ENCODE results near the gene DMRTC1.
"Not testable (repeated sequence)": the region's sequence is repeated elsewhere in the genome, so short reads cannot be mapped to it uniquely, and the experiment has no call there.

DMRTC1 gene

GRCh38 chrX:72943819-72944169 lies at the start of gene DMRTC1:
TSS of gene DMRTC1 (minus strand) at chrX:72943837. CDS start at chrX:72875694, 68,143 bp downstream.
- not testable (repeated sequence) for DNase-seq

GRCh38 chrX:72980894-72981469 lies 37.3 kb upstream of the DMRTC1 start:
- DNase-seq, result not testable (repeated sequence)

- DNase-seq, result not testable (repeated sequence)
These were observed 31.2 kb upstream of the DMRTC1 start for GRCh38 chrX:72974885-72975284.

GRCh38 chrX:72971859-72972258 lies 28.2 kb upstream of the DMRTC1 start:
- not testable (repeated sequence) for DNase-seq

- DNase-seq, result not testable (repeated sequence)
These were observed 16.3 kb upstream of the DMRTC1 start for GRCh38 chrX:72959971-72960370.

GRCh38 chrX:72943035-72943818 lies 410 bp downstream of the DMRTC1 start:
- not testable (repeated sequence) for DNase-seq

GRCh38 chrX:72942272-72942671 lies 1.4 kb downstream of the DMRTC1 start:
- DNase-seq, result not testable (repeated sequence)

- DNase-seq, result not testable (repeated sequence)
These were observed 5.7 kb downstream of the DMRTC1 start, which contains the start of gene FAM236A for GRCh38 chrX:72937906-72938305. TSS of gene FAM236A (plus strand) at chrX:72938206. CDS start at chrX:72938263, 57 bp downstream.

GRCh38 chrX:72936882-72937455 lies 6.7 kb downstream of the DMRTC1 start:
- not testable (repeated sequence) for DNase-seq

- DNase-seq, result not testable (repeated sequence)
These were observed 7.2 kb downstream of the DMRTC1 start for GRCh38 chrX:72936455-72936854.

- DNase-seq, result not testable (repeated sequence)
These were observed 11.4 kb downstream of the DMRTC1 start for GRCh38 chrX:72932283-72932682.

GRCh38 chrX:72916096-72916495 lies 27.5 kb downstream of the DMRTC1 start:
- DNase-seq, result not testable (repeated sequence)

- DNase-seq, result not testable (repeated sequence)
These were observed 31.3 kb downstream of the DMRTC1 start, which contains the start of gene FAM236C for GRCh38 chrX:72912315-72912714. TSS of gene FAM236C (plus strand) at chrX:72912615. CDS start at chrX:72912715, 100 bp downstream.

- DNase-seq, result not testable (repeated sequence)
These were observed 53.9 kb downstream of the DMRTC1 start for GRCh38 chrX:72889740-72890139.

GRCh38 chrX:72882898-72883297 lies 60.7 kb downstream of the DMRTC1 start:
- not testable (repeated sequence) for DNase-seq

- not testable (repeated sequence) for DNase-seq
These were observed 106.1 kb downstream of the DMRTC1 start for GRCh38 chrX:72837532-72837931.

GRCh38 chrX:72830701-72831100 lies 112.9 kb downstream of the DMRTC1 start:
- DNase-seq, result not testable (repeated sequence)

Data from OCI-M1 (cell line).